IMR-90 (cell line): ENCODE data around the gene UVSSA. TPM values are rescaled to one million over a fixed set of nuclear protein-coding genes. Genes with fewer than 3 reads are reported as not detected.

ENCODE experiments used
- ATAC-seq: fragments of 200-7000 bp; cut with Tn5 transposase; 2 replicates; pipeline ENCODE4 v1.9.1; 2020; ENCODE audit warnings: low read depth, mild to moderate bottlenecking, moderate library complexity
- BruUV-seq: library from RNA; stranded (reverse); fragments of 400-500 nt; replicated peaks from 2 replicates; lab custom pipeline; 2021; lab: Mats Ljungman, UMichigan
- CTCF ChIA-PET: fragments of 300-600 bp; formaldehyde crosslinking; extraction: SDS; loops from one replicate; lab custom pipeline; 2021; ENCODE audit warnings: antibody characterized with exemption; lab: Yijun Ruan, JAX
- POLR2A ChIA-PET: fragments of 300-600 bp; sonication (Branson Sonifier 250); formaldehyde crosslinking; loops from one replicate; lab custom pipeline; 2022; ENCODE audit warnings: antibody characterized with exemption; ENCODE audit not compliant: unreplicated experiment; lab: Charles Lee
- DNase-seq: peaks from one replicate; pipeline ENCODE4 v3.0.0; 2013
- H2AFZ ChIP-seq: replicated peaks from 2 replicates; pipeline ENCODE3; 2013; ENCODE audit warnings: low read length, mild to moderate bottlenecking; ENCODE audit not compliant: poor library complexity
- H2AK5ac ChIP-seq: 2 replicates; pipeline ENCODE4 v1.6.1; 2013; ENCODE audit warnings: low read depth, low read length, inconsistent platforms
- H2AK9ac ChIP-seq: replicated peaks from 2 replicates; pipeline ENCODE3; 2013; ENCODE audit warnings: mild to moderate bottlenecking, low read depth, low read length, moderate library complexity; ENCODE audit not compliant: poor library complexity
- H2BK120ac ChIP-seq: 2 replicates; pipeline ENCODE4 v1.6.1; 2013; ENCODE audit warnings: low read depth, low read length, inconsistent platforms
- H2BK15ac ChIP-seq: 3 replicates; pipeline ENCODE4 v1.6.1; 2013; ENCODE audit warnings: low read depth, low read length, inconsistent platforms
- H2BK20ac ChIP-seq: 2 replicates; pipeline ENCODE4 v1.6.1; 2013; ENCODE audit warnings: low read depth, mild to moderate bottlenecking, inconsistent platforms, low read length, moderate library complexity
- H2BK5ac ChIP-seq: 2 replicates; pipeline ENCODE4 v1.6.1; 2013; ENCODE audit warnings: mild to moderate bottlenecking, low read depth, low read length, inconsistent platforms; ENCODE audit not compliant: poor library complexity, severe bottlenecking
- H3K14ac ChIP-seq: replicated peaks from 2 replicates; pipeline ENCODE4 v1.6.1; 2013; ENCODE audit warnings: low read depth, low read length, inconsistent platforms
- H3K18ac ChIP-seq: 2 replicates; pipeline ENCODE4 v1.6.1; 2013; ENCODE audit warnings: low read depth, low read length, control low read depth
- H3K23ac ChIP-seq: 2 replicates; pipeline ENCODE4 v1.6.1; 2013; ENCODE audit warnings: low read depth, low read length, inconsistent platforms
- H3K27ac ChIP-seq: 2 replicates; pipeline ENCODE4 v1.5.1; 2013; ENCODE audit warnings: mild to moderate bottlenecking, control low read depth, low read length; ENCODE audit not compliant: insufficient read depth
- H3K27me3 ChIP-seq: 2 replicates; pipeline ENCODE4 v1.6.1; 2013; ENCODE audit warnings: low read length; ENCODE audit not compliant: control insufficient read depth, insufficient read depth
- H3K36me3 ChIP-seq: 2 replicates; pipeline ENCODE4 v1.6.1; 2013; ENCODE audit warnings: low read length, mixed read lengths; ENCODE audit not compliant: control insufficient read depth, insufficient read depth
- H3K4ac ChIP-seq: 2 replicates; pipeline ENCODE4 v1.6.1; 2013; ENCODE audit warnings: low read depth, low read length, inconsistent platforms
- H3K4me1 ChIP-seq: 2 replicates; pipeline ENCODE4 v1.6.1; 2013; ENCODE audit warnings: low read length, mixed read lengths; ENCODE audit not compliant: control insufficient read depth, insufficient read depth
- H3K4me2 ChIP-seq: 2 replicates; pipeline ENCODE4 v1.6.1; 2013; ENCODE audit warnings: low read depth, mild to moderate bottlenecking, control low read depth, low read length, moderate library complexity
- H3K4me3 ChIP-seq: 2 replicates; pipeline ENCODE4 v1.5.1; 2013; ENCODE audit warnings: low read depth, mild to moderate bottlenecking, control low read depth, low read length, moderate library complexity; ENCODE audit not compliant: insufficient read depth
- H3K56ac ChIP-seq: 2 replicates; pipeline ENCODE4 v1.6.1; 2013; ENCODE audit warnings: low read length, inconsistent platforms; ENCODE audit not compliant: insufficient read depth; ENCODE audit errors: extremely low read depth
- H3K79me1 ChIP-seq, 2 experiments: 2 replicates each; pipeline ENCODE4 v1.6.1; 2013; ENCODE audit warnings: low read length in 2 of 2, inconsistent platforms in 1 of 2, low read depth in 1 of 2
- H3K9ac ChIP-seq: 2 replicates; pipeline ENCODE4 v1.6.1; 2013; ENCODE audit warnings: low read depth, low read length, control low read depth
- H3K9me1 ChIP-seq: 2 replicates; pipeline ENCODE4 v1.6.1; 2013; ENCODE audit warnings: low read length, inconsistent platforms; ENCODE audit not compliant: insufficient read depth
- H3K9me3 ChIP-seq: 2 replicates; pipeline ENCODE4 v1.6.1; 2013; ENCODE audit warnings: low read length; ENCODE audit not compliant: control insufficient read depth, insufficient read depth
- H4K20me1 ChIP-seq: 2 replicates; pipeline ENCODE4 v1.6.1; 2013; ENCODE audit warnings: low read length, inconsistent platforms; ENCODE audit not compliant: insufficient read depth
- H4K5ac ChIP-seq: 2 replicates; pipeline ENCODE4 v1.6.1; 2013; ENCODE audit warnings: mild to moderate bottlenecking, low read depth, low read length, control low read depth
- H4K8ac ChIP-seq, 2 experiments: 2 replicates each; pipeline ENCODE4 v1.6.1; 2013; ENCODE audit warnings: low read depth in 2 of 2, low read length in 2 of 2, control low read depth in 1 of 2, inconsistent platforms in 1 of 2
- H4K91ac ChIP-seq: 2 replicates; pipeline ENCODE4 v1.6.1; 2013; ENCODE audit warnings: low read depth, low read length, inconsistent platforms; ENCODE audit not compliant: insufficient read depth
- MAFK ChIP-seq: IDR thresholded peaks from 2 replicates; pipeline ENCODE4 v1.6.1; 2012; ENCODE audit warnings: low read depth, low read length, improper control_type of control experiment
- RAD21 ChIP-seq: IDR thresholded peaks from 2 replicates; pipeline ENCODE4 v1.6.1; 2012; ENCODE audit warnings: low read length, improper control_type of control experiment
- WGBS, 2 experiments: methylation state at CpG; one replicate each; pipeline versions ENCODE4 v1.1.5 to v1.1.7; 2013; ENCODE audit warnings: missing lambda C conversion rate in 2 of 2; ENCODE audit not compliant: insufficient read length in 1 of 2; ENCODE audit errors: extremely low coverage in 2 of 2; 5-methylcytosine and 5-hydroxymethylcytosine counted together
- dilution Hi-C: fragments of 300-500 bp; cut with HindIII; formaldehyde crosslinking; loops from one replicate; pipeline ENCODE4 v1.14.3; 2018; ENCODE audit warnings: low sequenced_read_pairs; ENCODE audit not compliant: unreplicated experiment
- in situ Hi-C: fragments of 300-500 bp; cut with MboI; formaldehyde crosslinking; loops from 3 replicates; pipeline ENCODE4 v1.14.3; 2019; ENCODE audit warnings: low sequenced_read_pairs, inconsistent platforms, mixed read lengths
- intact Hi-C: fragments of 100-400 bp; cut with micrococcal nuclease; formaldehyde crosslinking; loops from 2 replicates; pipeline ENCODE4 v1.10.0; 2022
- polyA plus RNA-seq, 3 experiments: library from polyadenylated mRNA; depleted of rRNA; stranded (reverse); fragments of >200 nt; gene quantifications; 2 replicates each; pipeline ENCODE4 v1.2.3, GENCODE V29; 2012; ENCODE audit warnings: low replicate concordance in 1 of 3
- total RNA-seq: library from RNA; depleted of rRNA; stranded (reverse); fragments of >200 nt; gene quantifications from 2 replicates; pipeline ENCODE4 v1.2.3, GENCODE V29; 2012
- TF ChIP-seq, protein P1 (sequence below): fragments of 150-350 bp; IDR thresholded peaks from 2 replicates; pipeline ENCODE4 v1.6.1; 2017; ENCODE audit warnings: mild to moderate bottlenecking, antibody characterized with exemption, low read length, low read depth

UVSSA gene
- total and polyA plus RNA-seq, 2 of the 4 experiments (the other 2 are of a cell fraction): 1.4 to 8.4 TPM

DNA sequence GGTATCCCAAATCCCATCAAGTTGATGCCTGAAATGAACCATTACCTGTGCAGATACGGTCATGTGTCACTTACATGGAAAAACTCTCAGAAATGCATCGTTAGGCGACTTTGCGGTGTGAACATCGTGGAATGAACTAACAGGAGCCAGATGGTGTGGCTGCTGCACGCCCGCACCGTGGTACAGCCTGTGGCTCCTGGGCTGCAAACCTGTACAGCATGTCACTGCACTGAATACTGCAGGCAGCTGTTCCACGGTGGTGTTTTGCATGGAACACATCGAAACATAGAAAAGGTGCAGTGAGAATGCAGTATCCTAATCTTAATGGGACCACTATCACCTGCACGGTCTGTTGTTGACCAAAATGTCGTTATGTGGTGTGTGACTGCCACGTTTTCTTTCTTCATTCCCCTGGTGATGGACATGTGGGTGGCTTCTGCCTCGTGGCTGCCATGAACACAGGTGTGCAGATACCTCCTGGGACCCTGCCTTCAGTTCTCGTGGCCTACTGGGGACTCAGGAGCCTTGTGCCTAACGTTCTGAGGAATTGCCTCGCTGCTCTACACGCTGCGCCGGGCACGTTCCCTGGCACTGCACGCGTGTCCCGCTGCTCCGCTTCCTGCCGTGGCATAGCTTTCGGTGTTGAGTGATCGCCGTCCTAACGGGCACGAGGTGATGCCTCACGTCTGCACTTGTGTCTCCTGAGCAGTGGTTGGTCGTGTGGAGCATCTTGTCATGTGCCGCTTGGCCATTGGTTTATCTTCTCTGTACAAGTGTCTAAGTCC, 38.9 kb upstream of the UVSSA start:
- Histone ChIP-seq H2BK15ac (no peak overlapping the region), H2BK5ac (no peak overlapping the region), H3K4me3 (no peak overlapping the region), H2AK9ac (peak overlapping the region; percentile 38), H4K8ac (no peak overlapping the region; a peak in 1 of 4 replicates), H3K4me2 (no peak overlapping the region), H4K5ac (no peak overlapping the region), H4K20me1 (peaks cover 59% of the 10 kb centered on the region), H2BK20ac (no peak overlapping the region), H3K23ac (no peak overlapping the region), H3K18ac (no peak overlapping the region), H3K56ac (no peak overlapping the region), H2AFZ (no peak overlapping the region), H3K4me1 (peaks cover 14% of the 10 kb centered on the region), H3K9me3 (no peaks in the 10 kb centered on the region), H3K79me1 (peaks cover 18 to 85% of the 10 kb centered on the region in 2 experiments), H3K36me3 (peaks cover 17% of the 10 kb centered on the region), H3K9ac (no peak overlapping the region), H4K91ac (no peak overlapping the region), H2AK5ac (peak overlapping the region; percentile 86; the same call in 1 of the 2 replicates), H3K27me3 (no peaks in the 10 kb centered on the region), H2BK120ac (no peak overlapping the region), H3K4ac (peak overlapping the region; percentile 9; the same call in 1 of the 2 replicates), H3K27ac (no peak overlapping the region), H3K9me1 (peaks cover 23% of the 10 kb centered on the region), H3K14ac (no peak overlapping the region)
- ChIA-PET CTCF (no interaction called here), POLR2A (no interaction called here)
- BruUV-seq: no TSS peak
- DNase-seq (no peak), ATAC-seq (no peak)
- WGBS, 2 experiments: 95% methylated on average over 28 of the region's 34 CpGs; no CpG with 5 or more reads in 1 of the 2 experiments
- dilution Hi-C loops (no loop called here), in situ Hi-C loops (no loop called here), intact Hi-C loops (loop anchor here (2.0 kb wide), 1 partner anchor 39 kb away; the partner anchor contains the start of gene UVSSA)
- TF ChIP-seq, protein P1, sequence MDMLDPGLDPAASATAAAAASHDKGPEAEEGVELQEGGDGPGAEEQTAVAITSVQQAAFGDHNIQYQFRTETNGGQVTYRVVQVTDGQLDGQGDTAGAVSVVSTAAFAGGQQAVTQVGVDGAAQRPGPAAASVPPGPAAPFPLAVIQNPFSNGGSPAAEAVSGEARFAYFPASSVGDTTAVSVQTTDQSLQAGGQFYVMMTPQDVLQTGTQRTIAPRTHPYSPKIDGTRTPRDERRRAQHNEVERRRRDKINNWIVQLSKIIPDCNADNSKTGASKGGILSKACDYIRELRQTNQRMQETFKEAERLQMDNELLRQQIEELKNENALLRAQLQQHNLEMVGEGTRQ: no peak
- no peak for TF ChIP-seq RAD21
- TF ChIP-seq MAFK: no peak
